Testis (tissue), 3 donors: Measurements from ENCODE around the gene CHERP. TPM values are rescaled to one million over a fixed set of nuclear protein-coding genes. Genes with fewer than 3 reads are reported as not detected.

ENCODE experiments used
- DNase-seq: peaks from one replicate; pipeline ENCODE4 v3.0.0-alpha.2; 2019
- H3K27ac ChIP-seq, 2 donors: fragments of 200-600 bp; sonication (generic); one replicate each; pipeline ENCODE4 v1.5.1; 2019
- H3K27me3 ChIP-seq: fragments of 200-600 bp; sonication (generic); one replicate; pipeline ENCODE4 v1.5.1; 2019
- H3K36me3 ChIP-seq: fragments of 200-600 bp; sonication (generic); one replicate; pipeline ENCODE4 v1.5.1; 2017; ENCODE audit warnings: low read depth; ENCODE audit errors: missing control alignments
- H3K4me1 ChIP-seq: fragments of 200-600 bp; sonication (generic); one replicate; pipeline ENCODE4 v1.5.1; 2019
- H3K4me3 ChIP-seq, 2 donors: fragments of 200-600 bp; sonication (generic); one replicate each; pipeline ENCODE4 v1.5.1; 2017 to 2019
- H3K9me3 ChIP-seq: fragments of 200-600 bp; sonication (generic); one replicate; pipeline ENCODE4 v1.5.1; 2017
- POLR2A ChIP-seq: fragments of 450-650 bp; IDR thresholded peaks from one replicate; pipeline ENCODE4 v1.6.1; 2017; ENCODE audit warnings: antibody characterized with exemption, mild to moderate bottlenecking, moderate library complexity
- whole genome bisulfite sequencing, 2 donors: methylation state at CpG; one replicate each; pipeline ENCODE4 v1.1.5; 2018; 5-methylcytosine and 5-hydroxymethylcytosine counted together
- intact Hi-C: fragments of 100-400 bp; cut with DNase I; formaldehyde crosslinking; loops from one replicate; pipeline ENCODE4 v1.15.1; 2023; ENCODE audit warnings: low total_unique reads
- polyA plus RNA-seq: library from polyadenylated mRNA; stranded (reverse); fragments of 350-450 nt; fragmentation: Illumina TruSeq; extraction: RNeasy Lipid Tissue Mini Kit (QIAGEN cat#74804); gene quantifications from one replicate; pipeline ENCODE4 v1.2.3, GENCODE V29; 2014; ENCODE audit warnings: low read depth, low replicate concordance; ENCODE audit not compliant: insufficient read depth
- total RNA-seq, 2 donors: library from RNA; depleted of rRNA; stranded (reverse); fragments of >200 nt; gene quantifications; one replicate each; pipeline ENCODE4 v1.2.3, GENCODE V29; 2016
- TF ChIP-seq, protein P1 (sequence below), 3 experiments: fragments of 450-650 bp in 2 of 3; fragments of 200-600 bp in 1 of 3; sonication (generic) in 1 of 3; IDR thresholded peaks; one replicate each; pipeline ENCODE4 v1.5.1; 2016 to 2019; ENCODE audit warnings: antibody characterized with exemption in 3 of 3, mild to moderate bottlenecking in 2 of 3, moderate library complexity in 1 of 3

The CHERP gene
- total and polyA plus RNA-seq, 3 donors from 2014 or later: 46.5 to 51.3 (median 49.3) TPM

DNA sequence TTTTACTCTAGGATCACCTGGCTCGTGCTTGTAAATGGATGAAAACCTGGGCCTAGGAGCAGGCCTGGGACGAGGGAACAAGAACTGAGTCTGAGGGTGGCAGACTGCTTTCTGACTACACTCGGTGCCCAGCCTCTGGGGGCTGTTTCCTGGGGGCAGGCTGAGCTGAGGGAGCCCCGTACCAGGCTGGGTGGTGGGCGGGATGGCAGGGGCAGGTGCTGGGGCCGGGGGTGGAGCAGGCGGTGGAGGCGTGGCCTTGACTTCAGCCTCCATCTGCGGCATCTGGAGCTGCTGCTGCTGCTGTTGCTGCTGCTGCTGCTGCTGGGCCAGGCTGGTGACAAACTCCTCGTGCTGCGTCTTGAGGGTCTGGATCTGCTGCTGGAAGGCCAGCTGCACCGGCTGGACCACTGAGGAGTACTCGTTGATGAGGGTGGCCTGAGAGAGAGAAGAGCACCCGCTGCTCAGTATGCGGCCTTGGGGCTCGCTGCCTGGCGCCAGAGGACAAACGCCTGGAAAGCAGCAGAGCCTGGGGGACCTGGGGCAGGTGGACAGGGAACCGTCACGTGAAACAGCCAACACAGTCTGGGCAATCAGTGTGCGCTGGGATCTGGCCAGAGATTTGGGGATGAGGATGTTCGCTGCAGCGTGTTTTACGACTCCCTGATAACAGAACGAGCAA lies 12.6 kb downstream of the CHERP start:
- 84 to 87% methylated on average over 13 to 25 of the region's 25 CpGs for WGBS, 2 donors
- DNase-seq: no peak
- intact Hi-C loops: no loop called here
- no peak overlapping the region for H3K27ac ChIP-seq
- TF ChIP-seq, protein P1, sequence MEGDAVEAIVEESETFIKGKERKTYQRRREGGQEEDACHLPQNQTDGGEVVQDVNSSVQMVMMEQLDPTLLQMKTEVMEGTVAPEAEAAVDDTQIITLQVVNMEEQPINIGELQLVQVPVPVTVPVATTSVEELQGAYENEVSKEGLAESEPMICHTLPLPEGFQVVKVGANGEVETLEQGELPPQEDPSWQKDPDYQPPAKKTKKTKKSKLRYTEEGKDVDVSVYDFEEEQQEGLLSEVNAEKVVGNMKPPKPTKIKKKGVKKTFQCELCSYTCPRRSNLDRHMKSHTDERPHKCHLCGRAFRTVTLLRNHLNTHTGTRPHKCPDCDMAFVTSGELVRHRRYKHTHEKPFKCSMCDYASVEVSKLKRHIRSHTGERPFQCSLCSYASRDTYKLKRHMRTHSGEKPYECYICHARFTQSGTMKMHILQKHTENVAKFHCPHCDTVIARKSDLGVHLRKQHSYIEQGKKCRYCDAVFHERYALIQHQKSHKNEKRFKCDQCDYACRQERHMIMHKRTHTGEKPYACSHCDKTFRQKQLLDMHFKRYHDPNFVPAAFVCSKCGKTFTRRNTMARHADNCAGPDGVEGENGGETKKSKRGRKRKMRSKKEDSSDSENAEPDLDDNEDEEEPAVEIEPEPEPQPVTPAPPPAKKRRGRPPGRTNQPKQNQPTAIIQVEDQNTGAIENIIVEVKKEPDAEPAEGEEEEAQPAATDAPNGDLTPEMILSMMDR (IDR thresholded peaks at IDR 0.05): no peak
- no peak for TF ChIP-seq POLR2A
- H3K4me3 ChIP-seq: no peak overlapping the region
- no peaks in the 10 kb centered on the region for H3K9me3 ChIP-seq
- no peaks in the 10 kb centered on the region for H3K4me1 ChIP-seq
- no peaks in the 10 kb centered on the region for H3K27me3 ChIP-seq
- no peaks in the 10 kb centered on the region for H3K36me3 ChIP-seq

- H3K27me3 ChIP-seq: no peaks in the 10 kb centered on the region
- no peaks in the 10 kb centered on the region for H3K9me3 ChIP-seq
- intact Hi-C loops: no loop called here
- peak; percentile 50 for DNase-seq
- H3K36me3 ChIP-seq: no peaks in the 10 kb centered on the region
- H3K27ac ChIP-seq: no peak overlapping the region
- WGBS, 2 donors: 86 to 89% methylated on average over 12 of the region's 12 CpGs
- TF ChIP-seq, protein P1 (IDR thresholded peaks at IDR 0.05): peak in 1 of 3 experiments; percentile 24
- TF ChIP-seq POLR2A: no peak
- H3K4me3 ChIP-seq: no peak overlapping the region
- no peaks in the 10 kb centered on the region for H3K4me1 ChIP-seq
These were observed 14.2 kb downstream of the CHERP start for GRCh38 chr19:16527971-16528521.

- Histone ChIP-seq H3K4me3 (no peak overlapping the region), H3K27ac (no peak overlapping the region), H3K9me3 (no peaks in the 10 kb centered on the region), H3K27me3 (no peaks in the 10 kb centered on the region), H3K36me3 (no peaks in the 10 kb centered on the region), H3K4me1 (no peaks in the 10 kb centered on the region)
- WGBS, 2 donors: 77 to 80% methylated on average over 10 to 12 of the region's 14 CpGs
- intact Hi-C loops: no loop called here
- TF ChIP-seq, protein P1 (IDR thresholded peaks at IDR 0.05): no peak
- no peak for TF ChIP-seq POLR2A
- DNase-seq: no peak
These were observed 14.8 kb downstream of the CHERP start for GRCh38 chr19:16527334-16527935.

- no peaks in the 10 kb centered on the region for H3K27me3 ChIP-seq
- no peaks in the 10 kb centered on the region for H3K9me3 ChIP-seq
- H3K36me3 ChIP-seq: no peaks in the 10 kb centered on the region
- intact Hi-C loops: no loop called here
- H3K4me3 ChIP-seq: peak overlapping the region in 1 of 2 donors; percentile 39
- WGBS, 2 donors: 75 to 84% methylated on average over 22 to 29 of the region's 29 CpGs
- no peaks in the 10 kb centered on the region for H3K4me1 ChIP-seq
- no peak overlapping the region for H3K27ac ChIP-seq
- DNase-seq: no peak
- no peak for TF ChIP-seq POLR2A
- TF ChIP-seq, protein P1 (IDR thresholded peaks at IDR 0.05): no peak
These were observed 16.3 kb downstream of the CHERP start for GRCh38 chr19:16525751-16526481.
